Retinal pigment epithelial cell (primary cell): ENCODE measurements around the gene NRGN.
A peak's percentile ranks its signal among the peaks of the same experiment; 100 is the strongest.

Experiments
- DNase-seq: peaks from one replicate; pipeline ENCODE4 v3.0.0-alpha.2; 2010; ENCODE audit warnings: low read depth
- H3K4me3 ChIP-seq: 2 replicates; pipeline ENCODE4 v1.5.1; 2011; ENCODE audit warnings: mild to moderate bottlenecking, low read length, control low read depth, moderate library complexity
- TF ChIP-seq, protein P1 (sequence below): conservative IDR thresholded peaks from 2 replicates; pipeline ENCODE4 v1.5.1; 2011; ENCODE audit warnings: low read depth, low read length, control low read depth, inconsistent platforms

Gene NRGN

GRCh38 chr11:124784051-124784450 lies 44.3 kb downstream of the NRGN start:
- H3K4me3 ChIP-seq = no peak overlapping the region
- DNase-seq = no peak
- TF ChIP-seq, protein P1, sequence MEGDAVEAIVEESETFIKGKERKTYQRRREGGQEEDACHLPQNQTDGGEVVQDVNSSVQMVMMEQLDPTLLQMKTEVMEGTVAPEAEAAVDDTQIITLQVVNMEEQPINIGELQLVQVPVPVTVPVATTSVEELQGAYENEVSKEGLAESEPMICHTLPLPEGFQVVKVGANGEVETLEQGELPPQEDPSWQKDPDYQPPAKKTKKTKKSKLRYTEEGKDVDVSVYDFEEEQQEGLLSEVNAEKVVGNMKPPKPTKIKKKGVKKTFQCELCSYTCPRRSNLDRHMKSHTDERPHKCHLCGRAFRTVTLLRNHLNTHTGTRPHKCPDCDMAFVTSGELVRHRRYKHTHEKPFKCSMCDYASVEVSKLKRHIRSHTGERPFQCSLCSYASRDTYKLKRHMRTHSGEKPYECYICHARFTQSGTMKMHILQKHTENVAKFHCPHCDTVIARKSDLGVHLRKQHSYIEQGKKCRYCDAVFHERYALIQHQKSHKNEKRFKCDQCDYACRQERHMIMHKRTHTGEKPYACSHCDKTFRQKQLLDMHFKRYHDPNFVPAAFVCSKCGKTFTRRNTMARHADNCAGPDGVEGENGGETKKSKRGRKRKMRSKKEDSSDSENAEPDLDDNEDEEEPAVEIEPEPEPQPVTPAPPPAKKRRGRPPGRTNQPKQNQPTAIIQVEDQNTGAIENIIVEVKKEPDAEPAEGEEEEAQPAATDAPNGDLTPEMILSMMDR = no peak

- H3K4me3 ChIP-seq = no peak overlapping the region
- no peak for DNase-seq
- TF ChIP-seq, protein P1 = no peak
Observed at GRCh38 chr11:124788521-124788920, 48.8 kb downstream of the NRGN start.

DNA sequence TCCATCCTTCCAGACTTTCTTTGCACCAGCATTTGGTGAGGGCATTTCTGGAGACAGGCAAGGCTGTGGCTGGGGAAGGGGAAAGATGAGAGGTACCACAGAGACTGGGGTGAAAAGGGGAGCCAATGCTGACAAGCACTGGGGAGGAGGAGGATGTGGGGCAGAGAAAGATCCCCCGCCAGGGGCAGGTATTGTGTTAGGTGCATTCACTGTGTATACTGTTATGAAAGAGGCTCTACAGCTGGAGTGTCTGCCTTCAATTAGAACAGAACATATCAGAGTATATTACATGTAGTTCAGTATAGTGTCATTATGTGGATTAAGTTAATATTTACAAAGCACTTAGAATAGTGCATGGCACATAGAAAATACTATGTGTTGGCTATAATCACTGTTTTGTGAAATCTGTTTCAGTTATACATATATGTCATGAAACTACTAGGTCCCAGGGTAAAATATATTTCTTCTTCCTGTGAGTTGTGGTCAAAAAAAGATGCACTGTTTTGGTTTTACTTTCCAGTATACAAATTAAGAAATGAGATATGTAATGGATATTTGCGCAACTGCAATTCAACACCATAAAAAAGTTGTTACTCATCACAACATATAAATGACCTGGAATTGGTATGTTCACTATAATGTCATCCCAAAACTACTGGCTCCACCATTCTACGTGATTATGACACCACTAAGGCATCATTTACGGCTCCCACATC lies 52.0 kb downstream of the NRGN start:
- TF ChIP-seq, protein P1 = no peak
- H3K4me3 ChIP-seq = no peak overlapping the region
- no peak for DNase-seq

DNA sequence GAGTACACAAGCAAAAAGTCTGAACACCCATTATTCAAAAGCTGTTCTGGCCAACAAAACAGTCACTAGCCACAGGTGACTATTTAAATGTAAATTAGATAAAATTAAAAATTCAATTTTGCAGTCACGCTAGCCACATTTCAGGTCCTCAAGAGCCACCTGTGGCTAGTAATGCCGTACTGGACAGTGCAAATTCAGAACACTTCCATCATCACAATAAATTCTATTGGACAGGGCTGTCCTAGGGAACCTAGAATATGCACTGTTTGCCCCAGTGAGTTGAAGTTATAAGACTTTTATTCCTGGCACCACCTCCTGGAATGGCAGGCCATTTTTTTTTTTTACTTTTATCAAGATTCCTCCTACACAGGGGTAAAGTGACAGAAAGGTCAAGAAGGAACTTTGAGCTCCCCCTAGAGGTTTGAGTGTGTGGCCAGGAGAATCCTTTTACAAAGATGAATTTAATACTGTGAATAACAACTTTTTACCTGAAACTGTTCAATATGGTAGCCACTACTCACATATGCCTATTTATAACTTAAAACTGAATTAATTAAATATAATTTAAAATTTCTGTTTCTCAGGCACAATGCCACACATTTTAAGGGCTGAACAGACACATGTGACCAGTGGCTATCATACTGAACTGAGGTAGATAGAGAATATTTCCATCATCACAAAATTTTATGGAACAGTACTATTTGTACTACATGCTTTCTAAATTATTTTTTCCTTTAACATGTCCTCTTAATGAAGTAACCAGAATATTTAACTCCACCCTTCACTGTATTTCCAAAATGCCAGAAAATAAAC lies 53.9 kb downstream of the NRGN start:
- DNase-seq = no peak
- no peak overlapping the region for H3K4me3 ChIP-seq
- TF ChIP-seq, protein P1 = peak; percentile 82

GRCh38 chr11:124796312-124796711 lies 56.6 kb downstream of the NRGN start:
- TF ChIP-seq, protein P1 = no peak
- no peak overlapping the region for H3K4me3 ChIP-seq
- DNase-seq = no peak
